ENCODE data around the gene UBE2O. TPM values are rescaled to one million over a fixed set of nuclear protein-coding genes. Genes with fewer than 3 reads are reported as not detected.

Gene UBE2O
- total RNA-seq (21.3 TPM), polyA plus RNA-seq (ENCODE audit: insufficient read depth, low read depth, low replicate concordance) (5.5 TPM)
- long read RNA-seq, donor 1 = 0 reads
- long read RNA-seq, donor 2, full-length matches to known transcripts = 1 of 1 reads
- long read RNA-seq, donor 2, partial matches to known transcripts = 0 of 1 reads
- long read RNA-seq, donor 2, other reads (novel, unspliced or antisense) = 0 of 1 reads
- long read RNA-seq, donor 3, full-length matches to known transcripts = 1 of 1 reads
- long read RNA-seq, donor 3, partial matches to known transcripts = 0 of 1 reads
- long read RNA-seq, donor 3, other reads (novel, unspliced or antisense) = 0 of 1 reads
- long read RNA-seq, donor 4, full-length matches to known transcripts = 1 of 22 reads
- long read RNA-seq, donor 4, partial matches to known transcripts = 21 of 22 reads
- long read RNA-seq, donor 4, other reads (novel, unspliced or antisense) = 0 of 22 reads
- long read RNA-seq, donor 5 = 0 reads
- long read RNA-seq, donor 6 = 0 reads
- long read RNA-seq, donor 7, partial matches to known transcripts = 5 of 12 reads
- long read RNA-seq, donor 7, other reads (novel, unspliced or antisense) = 7 of 12 reads
- long read RNA-seq, donor 8, partial matches to known transcripts = 0 of 1 reads
- long read RNA-seq, donor 8, other reads (novel, unspliced or antisense) = 0 of 1 reads
- long read RNA-seq, donor 9 = 0 reads
- long read RNA-seq, donor 10, full-length matches to known transcripts = 1 of 1 reads
- long read RNA-seq, donor 10, partial matches to known transcripts = 0 of 1 reads
- long read RNA-seq, donor 10, other reads (novel, unspliced or antisense) = 0 of 1 reads

GRCh38 chr17:76452660-76453430, at the start of gene UBE2O:
Gene UBE2O, minus strand, starts transcription at chr17:76453152. Its CDS starts 11 bp downstream, at chr17:76453141.
- DNase-seq (peak; percentile 88 to 95 (median 93)), FAIRE-seq (no peak)
- intact Hi-C loops (cut with DNase I) = no loop called here
- TF ChIP-seq, protein P1, sequence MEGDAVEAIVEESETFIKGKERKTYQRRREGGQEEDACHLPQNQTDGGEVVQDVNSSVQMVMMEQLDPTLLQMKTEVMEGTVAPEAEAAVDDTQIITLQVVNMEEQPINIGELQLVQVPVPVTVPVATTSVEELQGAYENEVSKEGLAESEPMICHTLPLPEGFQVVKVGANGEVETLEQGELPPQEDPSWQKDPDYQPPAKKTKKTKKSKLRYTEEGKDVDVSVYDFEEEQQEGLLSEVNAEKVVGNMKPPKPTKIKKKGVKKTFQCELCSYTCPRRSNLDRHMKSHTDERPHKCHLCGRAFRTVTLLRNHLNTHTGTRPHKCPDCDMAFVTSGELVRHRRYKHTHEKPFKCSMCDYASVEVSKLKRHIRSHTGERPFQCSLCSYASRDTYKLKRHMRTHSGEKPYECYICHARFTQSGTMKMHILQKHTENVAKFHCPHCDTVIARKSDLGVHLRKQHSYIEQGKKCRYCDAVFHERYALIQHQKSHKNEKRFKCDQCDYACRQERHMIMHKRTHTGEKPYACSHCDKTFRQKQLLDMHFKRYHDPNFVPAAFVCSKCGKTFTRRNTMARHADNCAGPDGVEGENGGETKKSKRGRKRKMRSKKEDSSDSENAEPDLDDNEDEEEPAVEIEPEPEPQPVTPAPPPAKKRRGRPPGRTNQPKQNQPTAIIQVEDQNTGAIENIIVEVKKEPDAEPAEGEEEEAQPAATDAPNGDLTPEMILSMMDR (IDR thresholded peaks at IDR 0.05; ENCODE audit: borderline replicate concordance, extremely low read depth, insufficient read depth) = peak; percentile 42
- H3K27ac ChIP-seq (ENCODE audit: low read depth in 2 of 2, low read length in 2 of 2) = peak within 1 kb of the TSS in 1 of 2 donors; percentile 53
- peaks cover 0 to 11% (median 10%) of the 10 kb centered on the region in 3 donors for H3K4me1 ChIP-seq (ENCODE audit: control insufficient read depth in 2 of 3, insufficient read depth in 2 of 3, low read depth in 1 of 3, low read length in 3 of 3)
- peak within 1 kb of the TSS; percentile 48 to 66 (median 56) for H3K4me3 ChIP-seq (ENCODE audit: low read length in 3 of 3)
- peak within 1 kb of the TSS in 2 of 3 donors; percentile 46 to 48 for H3K9ac ChIP-seq (ENCODE audit: low read length in 3 of 3)
- no peaks in the 10 kb centered on the region for H3K9me3 ChIP-seq (ENCODE audit: control insufficient read depth in 2 of 3, insufficient read depth in 1 of 3, low read length in 3 of 3)
- no peaks in the 10 kb centered on the region for H3K36me3 ChIP-seq (ENCODE audit: control insufficient read depth in 2 of 3, insufficient read depth in 3 of 3, low read length in 3 of 3)
- no peaks in the 10 kb centered on the region for H3K27me3 ChIP-seq (ENCODE audit: control insufficient read depth, insufficient read depth, low read length)

DNA sequence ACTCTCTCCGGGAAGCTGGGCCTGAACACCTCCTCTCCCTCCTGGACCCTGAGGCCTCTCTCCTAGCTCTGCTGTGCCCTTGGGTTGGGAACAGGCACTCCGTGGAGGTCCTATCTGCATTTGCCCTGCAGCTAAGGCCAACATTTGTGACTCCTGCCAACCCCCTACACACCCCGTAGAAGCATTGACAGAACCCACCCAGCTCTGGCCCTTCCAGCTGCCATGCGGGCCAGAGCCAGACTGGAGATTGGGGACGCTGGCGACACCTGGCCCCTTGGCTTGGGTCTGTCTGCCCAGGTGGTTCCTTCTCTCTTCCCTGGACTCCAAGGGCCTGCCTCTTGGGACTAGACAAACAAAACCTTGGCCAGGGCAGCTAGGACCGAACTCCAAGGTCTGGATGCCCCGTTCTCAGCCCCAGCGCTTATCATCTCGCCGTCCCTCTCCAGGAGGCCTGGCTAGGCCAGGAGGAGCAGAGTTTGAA, 48.9 kb upstream of the UBE2O start:
- H3K4me1 ChIP-seq (ENCODE audit: control insufficient read depth in 2 of 3, insufficient read depth in 2 of 3, low read depth in 1 of 3, low read length in 3 of 3) = peaks cover 0 to 39% (median 20%) of the 10 kb centered on the region in 3 donors

More for the DNA sequence above, 48.9 kb upstream of the UBE2O start:
- H3K9me3 ChIP-seq (ENCODE audit: control insufficient read depth in 2 of 3, insufficient read depth in 1 of 3, low read length in 3 of 3) = no peaks in the 10 kb centered on the region
- no peaks in the 10 kb centered on the region for H3K36me3 ChIP-seq (ENCODE audit: control insufficient read depth in 2 of 3, insufficient read depth in 3 of 3, low read length in 3 of 3)
- peak overlapping the region; percentile 49 to 71 (median 54) for H3K4me3 ChIP-seq (ENCODE audit: low read length in 3 of 3)
- peak overlapping the region; percentile 74 to 83 for H3K27ac ChIP-seq (ENCODE audit: low read depth in 2 of 2, low read length in 2 of 2)
- intact Hi-C loops (cut with DNase I) = no loop called here
- TF ChIP-seq, protein P1 (IDR thresholded peaks at IDR 0.05; ENCODE audit: borderline replicate concordance, extremely low read depth, insufficient read depth) = no peak
- FAIRE-seq (no peak), DNase-seq (no peak)
- no peaks in the 10 kb centered on the region for H3K27me3 ChIP-seq (ENCODE audit: control insufficient read depth, insufficient read depth, low read length)
- peak overlapping the region in 2 of 3 donors; percentile 46 to 49 for H3K9ac ChIP-seq (ENCODE audit: low read length in 3 of 3)

All from kidney (tissue), 22 donors.